Measurements from ENCODE around the gene C1orf210. TPM values are rescaled to one million over a fixed set of nuclear protein-coding genes. Genes with fewer than 3 reads are reported as not detected.

The C1orf210 gene
- polyA plus RNA-seq, 4 donors, result 0.72 to 27.8 (median 21.6) TPM

GRCh38 chr1:43275826-43276620 is 9.4 kb downstream of the C1orf210 start:
- DNase-seq (ENCODE audit: low read depth in 4 of 4, low spot score in 3 of 4), result no peak

GRCh38 chr1:43274804-43275180 is 10.6 kb downstream of the C1orf210 start:
- no peak for DNase-seq (ENCODE audit: low read depth in 4 of 4, low spot score in 3 of 4)

GRCh38 chr1:43274125-43274803 is 11.1 kb downstream of the C1orf210 start:
- no peak for DNase-seq (ENCODE audit: low read depth in 4 of 4, low spot score in 3 of 4)

GRCh38 chr1:43273708-43274107 is 11.7 kb downstream of the C1orf210 start:
- DNase-seq (ENCODE audit: low read depth in 4 of 4, low spot score in 3 of 4), result no peak

- DNase-seq (ENCODE audit: low read depth in 4 of 4, low spot score in 3 of 4), result no peak
Measured at GRCh38 chr1:43272576-43273571, 12.5 kb downstream of the C1orf210 start.

- no peak for DNase-seq (ENCODE audit: low read depth in 4 of 4, low spot score in 3 of 4)
Measured at GRCh38 chr1:43272161-43272560, 13.2 kb downstream of the C1orf210 start.

- no peak for DNase-seq (ENCODE audit: low read depth in 4 of 4, low spot score in 3 of 4)
Measured at GRCh38 chr1:43271186-43272118, 13.9 kb downstream of the C1orf210 start.

GRCh38 chr1:43270421-43271095 is 14.8 kb downstream of the C1orf210 start:
- peak in 1 of 4 donors; percentile 49 for DNase-seq (ENCODE audit: low read depth in 4 of 4, low spot score in 3 of 4)

GRCh38 chr1:43269627-43270375 is 15.6 kb downstream of the C1orf210 start, which contains the start of gene TMEM125:
Gene TMEM125, plus strand, starts transcription at chr1:43269983. Its CDS starts 2,740 bp downstream, at chr1:43272723.
- DNase-seq (ENCODE audit: low read depth in 4 of 4, low spot score in 3 of 4), result no peak

- DNase-seq (ENCODE audit: low read depth in 4 of 4, low spot score in 3 of 4), result no peak
Measured at GRCh38 chr1:43267818-43268425, 17.5 kb downstream of the C1orf210 start.

GRCh38 chr1:43267291-43267805 is 18.0 kb downstream of the C1orf210 start:
- no peak for DNase-seq (ENCODE audit: low read depth in 4 of 4, low spot score in 3 of 4)

GRCh38 chr1:43266881-43267280 is 18.5 kb downstream of the C1orf210 start:
- no peak for DNase-seq (ENCODE audit: low read depth in 4 of 4, low spot score in 3 of 4)

GRCh38 chr1:43265431-43265830 is 19.9 kb downstream of the C1orf210 start:
- no peak for DNase-seq (ENCODE audit: low read depth in 4 of 4, low spot score in 3 of 4)

GRCh38 chr1:43258370-43258769 is 27.0 kb downstream of the C1orf210 start:
- no peak for DNase-seq (ENCODE audit: low read depth in 4 of 4, low spot score in 3 of 4)

- no peak for DNase-seq (ENCODE audit: low read depth in 4 of 4, low spot score in 3 of 4)
Measured at GRCh38 chr1:43256675-43257570, 28.5 kb downstream of the C1orf210 start.

- no peak for DNase-seq (ENCODE audit: low read depth in 4 of 4, low spot score in 3 of 4)
Measured at GRCh38 chr1:43255438-43256210, 29.8 kb downstream of the C1orf210 start.

All from left renal pelvis (tissue), 4 donors.